B cell (primary cell): ENCODE data around the gene AGRP.

Source experiments
- EZH2 ChIP-seq: IDR thresholded peaks from 2 replicates; pipeline ENCODE4 v1.6.1; 2012; ENCODE audit warnings: borderline replicate concordance, low read depth, mild to moderate bottlenecking, moderate library complexity, low read length; ENCODE audit not compliant: insufficient read depth, poor library complexity, severe bottlenecking
- TF ChIP-seq, protein P1 (sequence below): fragments of 200-600 bp; IDR thresholded peaks from one replicate; pipeline ENCODE4 v1.8.0; 2022; ENCODE audit warnings: antibody characterized with exemption, mild to moderate bottlenecking

DNA sequence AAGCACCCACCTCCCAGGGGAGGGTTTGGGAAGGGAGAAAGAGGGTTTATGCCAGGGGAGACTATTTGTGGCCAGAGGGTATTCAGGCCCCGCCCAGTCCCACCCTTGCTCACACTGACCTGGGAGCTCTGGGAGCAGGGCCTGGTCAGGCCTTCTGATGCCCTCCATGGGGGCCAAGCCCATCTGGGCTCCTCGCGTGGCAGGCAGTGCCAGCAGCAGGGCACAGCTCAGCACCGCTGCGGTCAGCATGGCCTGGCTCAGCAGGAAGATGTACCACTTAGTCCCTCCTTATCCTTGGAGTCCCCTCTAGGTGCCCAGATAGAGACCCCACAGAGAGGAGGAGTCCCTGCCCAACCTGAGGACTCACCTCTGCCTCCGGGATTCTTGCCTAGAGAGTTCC lies at the start of gene AGRP:
- TF ChIP-seq, protein P1, sequence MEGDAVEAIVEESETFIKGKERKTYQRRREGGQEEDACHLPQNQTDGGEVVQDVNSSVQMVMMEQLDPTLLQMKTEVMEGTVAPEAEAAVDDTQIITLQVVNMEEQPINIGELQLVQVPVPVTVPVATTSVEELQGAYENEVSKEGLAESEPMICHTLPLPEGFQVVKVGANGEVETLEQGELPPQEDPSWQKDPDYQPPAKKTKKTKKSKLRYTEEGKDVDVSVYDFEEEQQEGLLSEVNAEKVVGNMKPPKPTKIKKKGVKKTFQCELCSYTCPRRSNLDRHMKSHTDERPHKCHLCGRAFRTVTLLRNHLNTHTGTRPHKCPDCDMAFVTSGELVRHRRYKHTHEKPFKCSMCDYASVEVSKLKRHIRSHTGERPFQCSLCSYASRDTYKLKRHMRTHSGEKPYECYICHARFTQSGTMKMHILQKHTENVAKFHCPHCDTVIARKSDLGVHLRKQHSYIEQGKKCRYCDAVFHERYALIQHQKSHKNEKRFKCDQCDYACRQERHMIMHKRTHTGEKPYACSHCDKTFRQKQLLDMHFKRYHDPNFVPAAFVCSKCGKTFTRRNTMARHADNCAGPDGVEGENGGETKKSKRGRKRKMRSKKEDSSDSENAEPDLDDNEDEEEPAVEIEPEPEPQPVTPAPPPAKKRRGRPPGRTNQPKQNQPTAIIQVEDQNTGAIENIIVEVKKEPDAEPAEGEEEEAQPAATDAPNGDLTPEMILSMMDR: no peak
- no peak for TF ChIP-seq EZH2
